CD4-positive, alpha-beta T cell treated with Interleukin-6 for 4 hours (primary cell): ENCODE measurements around the gene MSN.
A peak's percentile ranks its signal among the peaks of the same experiment; 100 is the strongest.
"Not testable (repeated sequence)": the region's sequence is repeated elsewhere in the genome, so short reads cannot be mapped to it uniquely, and the experiment has no call there.

ENCODE experiments used
- DNase-seq: peaks from one replicate; pipeline ENCODE4 v3.0.0-alpha.2; 2020; ENCODE audit warnings: mixed read lengths

The MSN gene

GRCh38 chrX:65667503-65668376, at the start of gene MSN:
Gene MSN, plus strand, starts transcription at chrX:65667654. Its CDS starts 188 bp downstream, at chrX:65667842.
- peak; percentile 82 for DNase-seq

GRCh38 chrX:65620096-65620705, 47.3 kb upstream of the MSN start:
- not testable (repeated sequence) for DNase-seq

GRCh38 chrX:65630771-65631170, 36.7 kb upstream of the MSN start:
- no peak for DNase-seq

- DNase-seq, result no peak
Observed at GRCh38 chrX:65633826-65634225, 33.6 kb upstream of the MSN start.

GRCh38 chrX:65634732-65635131, 32.7 kb upstream of the MSN start:
- DNase-seq, result no peak

- no peak for DNase-seq
Observed at GRCh38 chrX:65635378-65635777, 32.1 kb upstream of the MSN start.

GRCh38 chrX:65635822-65636221, 31.6 kb upstream of the MSN start:
- no peak for DNase-seq

GRCh38 chrX:65636261-65636660, 31.2 kb upstream of the MSN start:
- DNase-seq, result not testable (repeated sequence)

- no peak for DNase-seq
Observed at GRCh38 chrX:65637335-65637734, 30.1 kb upstream of the MSN start.

GRCh38 chrX:65642914-65643491, 24.5 kb upstream of the MSN start:
- no peak for DNase-seq

GRCh38 chrX:65643531-65644052, 23.9 kb upstream of the MSN start:
- no peak for DNase-seq

- DNase-seq, result peak; percentile 51
Observed at GRCh38 chrX:65644621-65645289, 22.7 kb upstream of the MSN start.

- no peak for DNase-seq
Observed at GRCh38 chrX:65647801-65648200, 19.7 kb upstream of the MSN start.

- no peak for DNase-seq
Observed at GRCh38 chrX:65652098-65652497, 15.4 kb upstream of the MSN start.

GRCh38 chrX:65657009-65657441, 10.4 kb upstream of the MSN start:
- DNase-seq, result not testable (repeated sequence)

GRCh38 chrX:65657659-65658058, 9.8 kb upstream of the MSN start:
- DNase-seq, result no peak

- DNase-seq, result no peak
Observed at GRCh38 chrX:65658229-65658628, 9.2 kb upstream of the MSN start.

- no peak for DNase-seq
Observed at GRCh38 chrX:65667157-65667502, 324 bp upstream of the MSN start.

GRCh38 chrX:65668377-65669310, 1.2 kb downstream of the MSN start:
- DNase-seq, result peak; percentile 69

GRCh38 chrX:65671286-65671685, 3.8 kb downstream of the MSN start:
- no peak for DNase-seq

GRCh38 chrX:65671966-65672365, 4.5 kb downstream of the MSN start:
- DNase-seq, result no peak

GRCh38 chrX:65673857-65674203, 6.4 kb downstream of the MSN start:
- DNase-seq, result no peak
